Measurements from ENCODE around the gene SERHL2. TPM values are rescaled to one million over a fixed set of nuclear protein-coding genes. Genes with fewer than 3 reads are reported as not detected.
A peak's percentile ranks its signal among the peaks of the same experiment; 100 is the strongest.
"Not testable (repeated sequence)": the region's sequence is repeated elsewhere in the genome, so short reads cannot be mapped to it uniquely, and the experiment has no call there.

The SERHL2 gene
- total and polyA plus RNA-seq, 12 donors: 1.1 to 11.6 (median 5.6) TPM

- Histone ChIP-seq H3K27me3 (no peaks in the 10 kb centered on the region), H3K4me3 (peak overlapping the region; percentile 43 to 94 (median 65)), H3K4me1 (replicated peaks in 1 of 2) (peaks cover 52 to 59% of the 10 kb centered on the region in 2 donors), H3K9me3 (replicated peaks in 1 of 3) (no peaks in the 10 kb centered on the region), H3K36me3 (replicated peaks in 1 of 2) (peaks cover 0 to under 1% of the 10 kb centered on the region in 2 donors), H3K27ac (peak overlapping the region; percentile 69 to 99 (median 98))
- TF ChIP-seq CTCF (IDR thresholded peaks at IDR 0.05): no peak
- TF ChIP-seq POLR2A (IDR thresholded peaks at IDR 0.05): no peak
- intact Hi-C loops (cut with DNase I): no loop called here
- WGBS, 4 donors: 0 to 1% (median 1%) methylated on average over 10 of the region's 10 CpGs
- DNase-seq: peak in 3 of 7 donors; percentile 54 to 72 (median 61)
These were observed 60.1 kb downstream of the SERHL2 start for GRCh38 chr22:42613872-42614301.

GRCh38 chr22:42614312-42615091 lies 60.7 kb downstream of the SERHL2 start, which contains the start of gene POLDIP3:
POLDIP3 (minus strand) TSS chr22:42614883; CDS start chr22:42614857, 26 bp downstream.
- H3K4me1 ChIP-seq (replicated peaks in 1 of 2): peaks cover 49 to 53% of the 10 kb centered on the region in 2 donors
- H3K36me3 ChIP-seq (replicated peaks in 1 of 2): peaks cover 0 to 7% of the 10 kb centered on the region in 2 donors
- DNase-seq: peak; percentile 99 to 100 (median 99)
- H3K4me3 ChIP-seq: peak within 1 kb of the TSS; percentile 43 to 94 (median 65)
- H3K9me3 ChIP-seq (replicated peaks in 1 of 3): no peaks in the 10 kb centered on the region
- TF ChIP-seq POLR2A (IDR thresholded peaks at IDR 0.05): peak; percentile 65 to 84
- peak in 4 of 6 experiments; percentile 9 to 24 (median 18) for TF ChIP-seq CTCF (IDR thresholded peaks at IDR 0.05)
- H3K27ac ChIP-seq: peak within 1 kb of the TSS; percentile 69 to 99 (median 98)
- WGBS, 4 donors: 0 to 1% (median 0%) methylated on average over 27 to 84 of the region's 85 CpGs
- intact Hi-C loops (cut with DNase I): no loop called here
- no peaks in the 10 kb centered on the region for H3K27me3 ChIP-seq

- Histone ChIP-seq H3K9me3 (replicated peaks in 1 of 3) (no peaks in the 10 kb centered on the region), H3K4me3 (peak overlapping the region in 2 of 4 donors; percentile 12 to 83), H3K4me1 (replicated peaks in 1 of 2) (peaks cover 41 to 45% of the 10 kb centered on the region in 2 donors), H3K36me3 (replicated peaks in 1 of 2) (peaks cover 0 to 11% of the 10 kb centered on the region in 2 donors), H3K27ac (peak overlapping the region; percentile 69 to 99 (median 98)), H3K27me3 (no peaks in the 10 kb centered on the region)
- 0% methylated on average over 31 to 35 of the region's 35 CpGs for WGBS, 4 donors
- intact Hi-C loops (cut with DNase I): no loop called here
- peak; percentile 77 to 98 (median 94) for DNase-seq
- TF ChIP-seq CTCF (IDR thresholded peaks at IDR 0.05) (peak in 2 of 6 experiments; percentile 15 to 31), POLR2A (IDR thresholded peaks at IDR 0.05) (peak; percentile 98 to 99)
These were observed 61.5 kb downstream of the SERHL2 start for GRCh38 chr22:42615092-42615859.

GRCh38 chr22:42615860-42616175 lies 62.1 kb downstream of the SERHL2 start:
- WGBS, 4 donors: 6 to 14% (median 10%) methylated on average over 13 of the region's 13 CpGs
- H3K27me3 ChIP-seq; H3K9me3 ChIP-seq (replicated peaks in 1 of 3); intact Hi-C loops (cut with DNase I): not testable (repeated sequence)
- Histone ChIP-seq H3K4me1 (replicated peaks in 1 of 2) (peaks cover 35 to 40% of the 10 kb centered on the region in 2 donors), H3K27ac (peak overlapping the region; percentile 69 to 99 (median 98)), H3K36me3 (replicated peaks in 1 of 2) (peaks cover 0 to 11% of the 10 kb centered on the region in 2 donors), H3K4me3 (peak overlapping the region in 1 of 4 donors; percentile 28)
- DNase-seq: peak in 5 of 7 donors; percentile 53 to 85 (median 74)
